ENCODE results near the gene IL4R.

GRCh38 chr16:27350006-27350405 lies 36.2 kb downstream of the IL4R start:
- TF ChIP-seq CTCF (IDR thresholded peaks at IDR 0.05) (no peak), POLR2A (IDR thresholded peaks at IDR 0.05) (no peak)

Measured in Peyer's patch (tissue), 4 donors.